Inflammatory macrophage treated with lipopolysaccharide for 1 hour (primary cell): ENCODE measurements around the gene ANO8.
"Not testable (repeated sequence)": the region's sequence is repeated elsewhere in the genome, so short reads cannot be mapped to it uniquely, and the experiment has no call there.

Source experiments
- DNase-seq, 2 donors: peaks; one replicate each; pipeline ENCODE4 v3.0.0-alpha.2; 2020 to 2022

The ANO8 gene

DNA sequence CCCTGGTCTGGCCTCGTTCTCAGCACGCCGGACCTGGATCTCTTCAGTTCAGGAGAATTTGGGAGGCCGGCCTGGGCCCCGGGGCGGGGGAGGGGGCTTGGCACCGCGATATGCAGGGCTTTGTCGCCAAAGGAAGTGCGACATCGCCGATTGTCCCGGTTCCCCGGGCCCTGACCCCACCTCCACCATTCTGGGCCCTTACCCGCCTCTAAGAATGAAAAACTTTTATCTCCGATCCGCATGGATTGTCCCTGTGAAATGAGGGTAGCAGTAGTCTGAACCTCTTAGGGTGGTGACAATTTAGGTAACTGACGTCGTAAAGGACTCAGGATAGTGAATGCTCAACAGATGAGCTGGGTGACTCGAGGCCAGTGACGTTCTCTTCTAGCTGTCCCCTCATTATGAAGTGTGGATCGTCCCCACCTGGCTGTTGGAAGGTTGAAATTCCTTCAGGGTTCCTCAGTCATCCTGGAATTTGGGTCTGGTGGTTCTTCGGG is 24.6 kb downstream of the ANO8 start:
- DNase-seq, result no peak

GRCh38 chr19:17309198-17309964 is 25.3 kb downstream of the ANO8 start, which contains the start of gene DDA1:
Gene DDA1, plus strand, starts transcription at chr19:17309563. Its CDS starts 92 bp downstream, at chr19:17309655.
- DNase-seq, result peak; percentile 99 to 100

GRCh38 chr19:17307876-17308377 is 26.7 kb downstream of the ANO8 start:
- DNase-seq, result no peak

DNA sequence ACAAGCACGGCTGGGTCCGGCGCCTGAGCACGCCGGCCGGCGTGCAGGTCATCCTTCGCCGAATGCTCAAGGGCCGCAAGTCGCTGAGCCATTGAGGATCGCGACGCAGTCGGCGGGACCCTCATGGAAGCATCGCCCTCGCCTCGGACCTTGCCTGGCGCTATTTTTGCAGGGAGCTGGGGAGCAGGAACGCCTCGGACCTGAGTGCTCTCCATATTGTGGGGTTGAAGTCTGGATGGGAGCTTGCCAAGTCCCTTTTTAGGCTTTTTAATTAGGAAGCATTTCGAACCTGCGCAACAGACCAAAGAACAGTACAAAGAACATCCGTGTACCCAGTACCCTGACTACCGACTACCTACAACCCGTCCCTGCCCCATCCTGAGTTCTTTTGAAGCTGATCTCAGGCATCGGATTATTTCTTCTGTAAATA is 28.4 kb downstream of the ANO8 start:
- DNase-seq, result no peak

GRCh38 chr19:17305517-17306284 is 29.0 kb downstream of the ANO8 start, which contains the start of gene MRPL34:
Gene MRPL34, plus strand, starts transcription at chr19:17305872. Its CDS starts 21 bp downstream, at chr19:17305893.
- peak; percentile 95 to 97 for DNase-seq

DNA sequence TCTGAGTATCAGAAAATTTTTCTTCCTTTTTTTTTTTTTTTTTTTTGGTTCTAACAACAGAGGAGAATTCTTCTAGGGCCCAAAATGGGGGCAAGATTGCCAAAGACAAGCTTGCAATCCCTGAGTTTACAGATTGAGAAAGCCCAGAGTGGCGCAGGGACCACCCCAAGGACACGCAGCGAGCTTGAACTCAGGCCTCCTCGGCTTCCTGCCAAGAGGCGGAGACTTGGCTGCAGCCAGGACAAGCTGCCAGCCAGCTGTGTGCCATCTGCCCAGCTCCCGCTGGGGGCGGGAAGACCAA is 29.5 kb downstream of the ANO8 start:
- no peak for DNase-seq

- DNase-seq, result no peak
Observed at GRCh38 chr19:17304386-17305215, 30.1 kb downstream of the ANO8 start.

DNA sequence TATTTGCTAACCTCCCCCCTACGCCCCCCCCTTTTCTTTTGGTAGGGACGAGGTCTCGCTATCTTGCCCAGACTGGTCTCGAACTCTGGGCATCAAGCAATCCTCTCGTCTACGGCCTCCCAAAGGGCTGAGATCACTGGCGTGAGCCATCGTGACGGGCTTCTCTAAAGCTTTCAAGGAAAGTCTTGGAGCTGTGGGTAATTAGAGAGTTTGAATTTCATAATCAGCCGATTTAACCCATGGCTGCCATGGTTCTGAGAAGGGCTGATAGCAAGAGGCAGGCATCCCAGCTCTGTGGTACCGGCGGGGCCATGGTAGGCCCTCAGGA is 30.8 kb downstream of the ANO8 start:
- DNase-seq, result no peak

DNA sequence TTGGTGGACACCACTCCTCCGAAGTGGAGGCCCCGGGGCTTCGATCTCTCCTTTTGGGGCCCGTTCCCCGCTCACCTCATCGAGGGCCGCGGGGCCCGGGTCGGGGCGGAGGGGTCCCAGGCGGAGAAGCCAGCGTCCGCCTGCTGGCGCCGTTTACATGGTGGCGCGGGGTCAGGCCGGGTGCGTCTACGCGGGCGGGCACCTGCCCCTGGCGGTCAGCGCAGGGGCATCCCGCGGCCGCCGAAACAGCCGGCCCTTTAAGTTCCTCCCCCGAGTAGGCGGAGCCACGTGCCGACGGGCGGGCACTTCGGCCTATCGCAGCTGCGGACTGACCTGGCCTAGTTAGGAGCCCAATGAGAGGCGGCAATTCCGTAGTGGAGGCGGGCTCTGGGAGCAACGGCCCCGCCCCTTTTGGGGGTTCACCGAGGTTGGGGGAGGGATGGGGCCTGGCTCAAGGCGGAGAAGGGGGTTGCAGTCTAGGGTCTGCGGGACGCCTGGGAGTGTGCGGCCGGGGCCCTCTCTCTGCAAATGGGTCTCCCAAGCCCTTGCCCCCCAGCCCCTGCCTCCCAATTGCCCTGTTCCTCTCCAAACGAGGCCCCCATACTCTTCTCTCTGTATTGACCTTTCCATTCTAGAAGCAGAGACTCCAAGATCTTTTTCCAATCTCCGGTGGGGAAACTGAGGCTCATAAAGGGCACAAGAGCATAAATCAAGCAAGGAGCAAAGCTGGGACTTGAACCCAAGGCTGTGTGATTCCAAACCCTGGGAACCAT is 31.3 kb downstream of the ANO8 start, which contains the start of gene ABHD8:
ABHD8 (minus strand) TSS at position 259 of the 773 bp plus-strand sequence. CDS start 1,809 bp downstream, outside the sequence.
- peak; percentile 94 to 99 for DNase-seq

GRCh38 chr19:17302391-17303166 is 32.1 kb downstream of the ANO8 start:
- DNase-seq, result peak; percentile 42 to 48

DNA sequence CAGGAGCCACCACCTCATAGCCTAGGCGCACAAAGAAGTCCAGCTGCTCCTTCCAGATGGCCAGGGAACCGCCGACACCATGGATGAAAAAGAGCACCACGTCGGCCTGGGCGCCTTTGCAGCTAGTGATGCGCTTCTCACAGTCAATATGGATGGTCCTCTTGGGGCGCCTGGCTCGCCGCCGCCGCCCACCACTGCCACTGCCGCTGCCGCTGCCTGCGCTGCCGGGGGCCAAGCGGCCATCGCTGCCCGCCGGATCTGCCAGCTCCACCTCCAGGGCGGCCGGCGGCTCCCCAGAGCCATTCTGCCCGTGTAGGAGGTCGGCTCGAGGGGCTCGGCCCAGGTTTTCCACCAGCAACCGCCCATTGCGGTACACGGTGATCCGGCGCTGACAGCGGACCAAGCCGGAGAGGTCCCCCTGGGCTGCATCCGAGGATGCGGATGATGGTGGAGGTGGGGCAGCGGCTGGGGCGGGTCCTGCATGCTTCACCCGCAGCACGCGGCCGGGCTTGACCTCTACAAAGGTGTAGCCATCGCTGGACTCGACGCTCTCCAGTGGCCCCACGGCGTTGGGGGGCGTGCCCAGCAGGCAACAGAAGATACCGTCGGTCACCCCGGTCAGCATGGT is 33.5 kb downstream of the ANO8 start:
- no peak for DNase-seq

DNA sequence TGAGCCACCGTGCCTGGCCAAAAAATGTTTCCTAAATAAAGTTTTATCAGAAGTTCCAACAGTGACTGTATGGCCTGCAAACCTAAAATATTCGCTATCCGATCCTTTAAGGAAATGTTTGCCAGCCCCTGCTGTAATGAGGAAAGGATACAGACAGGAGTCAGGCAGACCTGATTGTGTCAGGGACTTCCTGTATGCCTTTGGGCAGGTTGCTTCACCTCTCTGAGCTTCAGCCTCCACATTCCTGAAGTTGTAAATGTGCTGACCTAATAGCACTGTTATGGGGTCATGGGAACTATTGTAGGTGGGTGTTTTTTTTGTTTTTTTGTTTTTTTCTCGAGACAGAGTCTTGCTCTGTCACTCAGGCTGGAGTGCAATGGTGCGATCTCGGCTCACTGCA is 37.7 kb downstream of the ANO8 start:
- DNase-seq, result no peak

- no peak for DNase-seq
Observed at GRCh38 chr19:17296273-17296672, 38.4 kb downstream of the ANO8 start.

DNA sequence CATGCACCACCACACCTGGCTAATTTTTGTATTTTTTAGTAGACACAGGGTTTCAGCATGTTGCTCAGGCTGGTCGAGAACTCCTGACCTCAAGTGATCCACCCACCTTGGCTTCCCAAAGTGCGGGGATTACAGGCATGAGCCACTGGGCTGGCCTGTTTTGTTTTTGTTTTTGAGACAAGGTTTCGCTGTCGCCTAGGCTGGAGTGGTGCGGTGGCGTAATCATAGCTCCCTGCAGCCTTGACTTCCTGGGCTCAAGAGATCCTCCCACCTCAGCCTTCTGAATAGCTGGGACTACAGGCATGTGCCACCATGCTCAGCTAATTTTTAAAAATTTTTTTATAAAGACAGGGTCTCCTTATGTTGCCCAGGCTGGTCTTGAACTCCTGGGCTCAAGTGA is 39.1 kb downstream of the ANO8 start:
- DNase-seq, result not testable (repeated sequence)

- peak in 1 of 2 donors; percentile 37 for DNase-seq
Observed at GRCh38 chr19:17294051-17294891, 40.4 kb downstream of the ANO8 start.

DNA sequence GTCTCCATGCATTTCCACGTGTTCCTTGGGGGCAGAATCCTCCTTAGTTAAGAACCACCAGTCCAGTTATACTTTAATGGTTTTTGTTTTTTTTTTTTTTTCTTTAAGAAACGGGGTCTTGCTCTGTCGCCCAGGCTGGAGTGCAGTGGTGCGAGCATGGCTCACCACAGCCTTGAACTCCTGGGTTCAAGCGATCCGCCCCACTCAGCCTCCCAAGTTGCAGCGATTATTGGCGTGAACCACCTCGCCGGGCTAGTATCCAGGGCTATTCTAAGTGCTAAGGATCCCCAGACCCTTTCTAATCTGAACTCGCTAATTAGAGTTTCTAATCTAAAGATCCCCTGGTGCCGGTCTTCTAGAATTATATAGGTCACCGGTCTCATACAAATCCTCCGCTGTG is 41.0 kb downstream of the ANO8 start:
- DNase-seq, result no peak

- DNase-seq, result peak; percentile 79 to 84
Observed at GRCh38 chr19:17292301-17293074, 42.2 kb downstream of the ANO8 start.

DNA sequence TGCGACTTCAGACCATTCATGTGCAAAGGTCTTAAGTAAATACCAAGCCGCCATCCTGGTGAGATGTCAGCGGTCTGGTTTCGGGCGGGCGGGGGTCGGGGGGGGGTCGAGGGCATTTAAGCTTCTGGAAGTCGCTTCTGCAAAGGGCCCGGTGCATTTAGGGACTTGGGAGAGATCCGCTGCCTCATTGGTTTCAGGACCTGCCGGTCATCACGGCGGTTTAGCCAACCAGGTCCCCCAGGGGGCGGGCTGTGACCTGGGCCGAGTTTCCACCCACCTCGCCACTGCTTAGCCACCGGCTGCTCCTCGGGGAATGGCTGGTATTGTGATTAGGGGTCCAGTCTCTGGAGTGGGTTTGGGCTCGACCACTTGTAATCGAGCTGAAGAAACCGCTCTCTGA is 45.2 kb downstream of the ANO8 start:
- peak; percentile 68 to 78 for DNase-seq

GRCh38 chr19:17286752-17287151 is 47.9 kb downstream of the ANO8 start:
- DNase-seq, result no peak
